ENCODE measurements around the gene USB1.

Gene USB1

GRCh38 chr16:58036943-58037342, 35.7 kb downstream of the USB1 start:
- no peak overlapping the region for H3K4me3 ChIP-seq (ENCODE audit: low read depth, low read length)
- in situ Hi-C loops (cut with HindIII; ENCODE audit: low sequenced_read_pairs) = no loop called here
- DNase-seq (ENCODE audit: low read depth, low spot score) = no peak
- TF ChIP-seq, protein P1, sequence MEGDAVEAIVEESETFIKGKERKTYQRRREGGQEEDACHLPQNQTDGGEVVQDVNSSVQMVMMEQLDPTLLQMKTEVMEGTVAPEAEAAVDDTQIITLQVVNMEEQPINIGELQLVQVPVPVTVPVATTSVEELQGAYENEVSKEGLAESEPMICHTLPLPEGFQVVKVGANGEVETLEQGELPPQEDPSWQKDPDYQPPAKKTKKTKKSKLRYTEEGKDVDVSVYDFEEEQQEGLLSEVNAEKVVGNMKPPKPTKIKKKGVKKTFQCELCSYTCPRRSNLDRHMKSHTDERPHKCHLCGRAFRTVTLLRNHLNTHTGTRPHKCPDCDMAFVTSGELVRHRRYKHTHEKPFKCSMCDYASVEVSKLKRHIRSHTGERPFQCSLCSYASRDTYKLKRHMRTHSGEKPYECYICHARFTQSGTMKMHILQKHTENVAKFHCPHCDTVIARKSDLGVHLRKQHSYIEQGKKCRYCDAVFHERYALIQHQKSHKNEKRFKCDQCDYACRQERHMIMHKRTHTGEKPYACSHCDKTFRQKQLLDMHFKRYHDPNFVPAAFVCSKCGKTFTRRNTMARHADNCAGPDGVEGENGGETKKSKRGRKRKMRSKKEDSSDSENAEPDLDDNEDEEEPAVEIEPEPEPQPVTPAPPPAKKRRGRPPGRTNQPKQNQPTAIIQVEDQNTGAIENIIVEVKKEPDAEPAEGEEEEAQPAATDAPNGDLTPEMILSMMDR (IDR thresholded peaks at IDR 0.05; ENCODE audit: low read depth, low read length) = no peak

DNA sequence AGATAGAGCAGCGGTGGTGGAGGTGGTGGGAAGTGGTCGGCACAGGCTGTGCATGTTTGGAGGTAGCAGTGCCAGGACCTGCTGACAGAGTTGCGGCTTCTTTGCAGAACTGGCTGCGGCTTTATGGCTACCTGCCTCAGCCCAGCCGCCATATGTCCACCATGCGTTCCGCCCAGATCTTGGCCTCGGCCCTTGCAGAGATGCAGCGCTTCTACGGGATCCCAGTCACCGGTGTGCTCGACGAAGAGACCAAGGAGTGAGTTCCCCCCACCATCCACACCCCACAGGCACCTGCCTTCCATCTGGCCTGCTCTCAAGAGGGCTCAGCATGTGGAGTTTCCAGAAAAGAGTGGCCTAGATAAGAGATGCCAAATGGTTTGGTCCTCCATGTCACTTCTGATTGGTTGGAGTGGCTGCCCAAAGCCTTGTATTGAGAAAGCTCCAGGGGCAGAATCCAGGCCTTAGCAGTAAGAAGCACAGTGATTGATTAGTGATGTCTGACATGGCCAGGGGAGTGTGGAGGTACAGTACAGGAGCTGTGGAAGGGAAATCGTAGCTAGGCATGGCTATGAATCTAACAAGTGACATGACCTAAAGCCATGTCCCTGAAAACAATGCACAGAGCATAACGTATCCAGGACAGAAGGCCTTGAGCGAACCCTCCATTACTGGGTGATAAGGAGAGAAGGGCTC, 36.3 kb downstream of the USB1 start:
- in situ Hi-C loops (cut with HindIII; ENCODE audit: low sequenced_read_pairs) = no loop called here
- no peak for DNase-seq (ENCODE audit: low read depth, low spot score)

GRCh38 chr16:58038219-58038641, 37.0 kb downstream of the USB1 start:
- no peak for DNase-seq (ENCODE audit: low read depth, low spot score)
- no peak overlapping the region for H3K4me3 ChIP-seq (ENCODE audit: low read depth, low read length)
- TF ChIP-seq, protein P1 (IDR thresholded peaks at IDR 0.05; ENCODE audit: low read depth, low read length) = no peak
- in situ Hi-C loops (cut with HindIII; ENCODE audit: low sequenced_read_pairs) = no loop called here

More for the DNA sequence above, 36.3 kb downstream of the USB1 start:
- H3K4me3 ChIP-seq (ENCODE audit: low read depth, low read length) = no peak overlapping the region
- TF ChIP-seq, protein P1 (IDR thresholded peaks at IDR 0.05; ENCODE audit: low read depth, low read length) = no peak

GRCh38 chr16:58039829-58040495, 38.8 kb downstream of the USB1 start:
- DNase-seq (ENCODE audit: low read depth, low spot score) = no peak
- TF ChIP-seq, protein P1 (IDR thresholded peaks at IDR 0.05; ENCODE audit: low read depth, low read length) = no peak
- H3K4me3 ChIP-seq (ENCODE audit: low read depth, low read length) = no peak overlapping the region
- in situ Hi-C loops (cut with HindIII; ENCODE audit: low sequenced_read_pairs) = no loop called here

GRCh38 chr16:58040496-58040846, 39.3 kb downstream of the USB1 start:
- H3K4me3 ChIP-seq (ENCODE audit: low read depth, low read length) = no peak overlapping the region
- TF ChIP-seq, protein P1 (IDR thresholded peaks at IDR 0.05; ENCODE audit: low read depth, low read length) = no peak
- in situ Hi-C loops (cut with HindIII; ENCODE audit: low sequenced_read_pairs) = no loop called here
- DNase-seq (ENCODE audit: low read depth, low spot score) = no peak

DNA sequence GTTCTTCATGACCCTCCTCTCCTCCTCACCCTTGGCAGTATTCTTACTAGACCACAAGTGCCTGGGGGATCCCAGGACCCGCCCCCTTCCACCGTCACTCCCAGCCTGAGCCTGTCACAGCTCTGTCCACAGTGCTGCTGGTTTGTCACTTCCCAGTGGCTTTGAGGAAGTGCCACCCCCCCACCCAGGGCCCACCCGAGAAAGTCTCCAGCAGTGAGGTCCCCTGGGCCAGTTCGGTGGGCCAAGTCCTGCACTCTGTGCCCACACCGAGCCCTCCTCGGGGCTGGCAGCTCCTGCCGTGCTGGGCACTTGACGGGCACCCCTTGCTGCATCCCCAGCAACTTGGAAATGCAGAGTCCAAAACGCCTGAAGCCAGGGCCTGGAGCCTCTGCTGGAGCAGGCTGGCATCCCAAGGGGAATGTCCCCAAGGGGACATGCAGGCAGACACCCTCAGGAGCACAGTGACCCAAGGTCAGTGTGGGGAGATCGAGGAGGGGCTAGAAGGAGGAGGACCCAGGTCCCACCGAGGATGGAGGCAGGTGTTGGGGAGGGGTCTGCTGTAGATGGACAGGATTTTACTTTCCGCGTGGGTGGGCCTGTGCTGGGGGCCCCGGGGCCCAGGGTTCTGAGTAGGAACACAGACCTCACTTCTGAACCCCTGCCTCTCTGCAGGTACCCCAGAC, 39.9 kb downstream of the USB1 start:
- no peak for DNase-seq (ENCODE audit: low read depth, low spot score)
- TF ChIP-seq, protein P1 (IDR thresholded peaks at IDR 0.05; ENCODE audit: low read depth, low read length) = no peak
- no peak overlapping the region for H3K4me3 ChIP-seq (ENCODE audit: low read depth, low read length)
- in situ Hi-C loops (cut with HindIII; ENCODE audit: low sequenced_read_pairs) = no loop called here
